ENCODE results near the gene SLC39A12. TPM values are rescaled to one million over a fixed set of nuclear protein-coding genes. Genes with fewer than 3 reads are reported as not detected.

Gene SLC39A12
- total and polyA plus RNA-seq, 2 of the 8 experiments (the other 6 are each of a cell fraction or from before 2014, with no cell fraction given), result not detected

GRCh38 chr10:18068401-18068800 lies 116.7 kb downstream of the SLC39A12 start:
- Histone ChIP-seq H2BK20ac (ENCODE audit: low read length) (no peak overlapping the region), H2BK15ac (ENCODE audit: low read length) (no peak overlapping the region), H2AFZ (ENCODE audit: low read length) (no peak overlapping the region), H3K4ac (replicated peaks; ENCODE audit: insufficient read length, low read depth, low read length) (no peak overlapping the region), H3K56ac (replicated peaks; ENCODE audit: insufficient read length, low read depth, low read length) (no peak overlapping the region), H3K4me2 (ENCODE audit: insufficient read depth in 1 of 2, low read depth in 2 of 2, low read length in 2 of 2) (no peak overlapping the region), H3K23ac (ENCODE audit: insufficient read length) (no peak overlapping the region), H2BK120ac (replicated peaks; ENCODE audit: low read depth, low read length) (no peak overlapping the region), H3K4me3 (ENCODE audit: extremely low read depth in 1 of 4, insufficient read depth in 2 of 4, low read depth in 3 of 4, low read length in 4 of 4) (no peak overlapping the region), H4K20me1 (replicated peaks in 1 of 2; ENCODE audit: control insufficient read depth in 1 of 2, insufficient read depth in 2 of 2, low read length in 2 of 2) (no peaks in the 10 kb centered on the region), H3K4me1 (replicated peaks in 1 of 4; ENCODE audit: control insufficient read depth in 3 of 4, insufficient read depth in 4 of 4, low read length in 3 of 4) (no peaks in the 10 kb centered on the region), H3K79me1 (ENCODE audit: low read depth, low read length) (no peaks in the 10 kb centered on the region), H3K18ac (ENCODE audit: extremely low read depth, low read length) (no peak overlapping the region), H2AK5ac (ENCODE audit: low read depth, low read length) (no peak overlapping the region), H3K9ac (replicated peaks in 1 of 4; ENCODE audit: extremely low read depth in 1 of 4, low read depth in 3 of 4, low read length in 3 of 4) (no peak overlapping the region), H3K79me2 (ENCODE audit: control insufficient read depth in 1 of 2, insufficient read depth in 2 of 2, low read length in 2 of 2) (no peaks in the 10 kb centered on the region), H3K23me2 (ENCODE audit: low read depth, low read length) (no peaks in the 10 kb centered on the region), H2BK5ac (ENCODE audit: low read depth, low read length) (no peak overlapping the region), H3K9me3 (ENCODE audit: insufficient read depth in 2 of 2, low read depth in 1 of 2, low read length in 1 of 2) (no peaks in the 10 kb centered on the region), H3K36me3 (ENCODE audit: control insufficient read depth in 2 of 4, insufficient read depth in 4 of 4, low read length in 3 of 4) (no peaks in the 10 kb centered on the region), H3K27ac (ENCODE audit: low read depth, low read length) (no peak overlapping the region), H4K8ac (ENCODE audit: extremely low read depth, insufficient read depth, low read length) (no peak overlapping the region), H3K14ac (ENCODE audit: insufficient read length) (no peak overlapping the region), H2BK12ac (ENCODE audit: low read depth, low read length) (no peak overlapping the region), H4K91ac (replicated peaks; ENCODE audit: insufficient read length, low read length) (no peak overlapping the region), H3K27me3 (replicated peaks in 1 of 4; ENCODE audit: control insufficient read depth in 3 of 4, extremely low read depth in 1 of 4, insufficient read depth in 3 of 4, low read length in 3 of 4) (no peaks in the 10 kb centered on the region), H4K5ac (ENCODE audit: insufficient read length, low read depth, low read length) (no peak overlapping the region)
- FAIRE-seq (no peak), DNase-seq (ENCODE audit: low read depth in 1 of 2, low spot score in 2 of 2) (no peak)
- TF ChIP-seq NRF1 (IDR thresholded peaks at IDR 0.05; ENCODE audit: low read depth, low read length) (no peak), RFX5 (IDR thresholded peaks at IDR 0.05; ENCODE audit: borderline replicate concordance, low read depth, low read length) (no peak), SUZ12 (IDR thresholded peaks at IDR 0.05; ENCODE audit: low read length) (no peak), KDM4A (IDR thresholded peaks at IDR 0.05; ENCODE audit: low read depth, low read length, severe bottlenecking) (no peak)
- CTCF ChIA-PET (ENCODE audit: partially characterized antibody), result no interaction called here
- 93% methylated on average over 4 of the region's 4 CpGs; no CpG with 5 or more reads in 1 of the 2 experiments for WGBS, 2 experiments (ENCODE audit: extremely low coverage in 1 of 2, insufficient coverage in 1 of 2, insufficient read length in 1 of 2, insufficient replicate concordance in 2 of 2, low coverage in 1 of 2, low lambda C conversion rate in 2 of 2, missing lambda C conversion rate in 1 of 2)
- POLR2A ChIA-PET (ENCODE audit: partially characterized antibody), result no interaction called here
